ENCODE results near the gene C1QTNF2.
A peak's percentile ranks its signal among the peaks of the same experiment; 100 is the strongest.
"Not testable (repeated sequence)": the region's sequence is repeated elsewhere in the genome, so short reads cannot be mapped to it uniquely, and the experiment has no call there.

C1QTNF2 gene

DNA sequence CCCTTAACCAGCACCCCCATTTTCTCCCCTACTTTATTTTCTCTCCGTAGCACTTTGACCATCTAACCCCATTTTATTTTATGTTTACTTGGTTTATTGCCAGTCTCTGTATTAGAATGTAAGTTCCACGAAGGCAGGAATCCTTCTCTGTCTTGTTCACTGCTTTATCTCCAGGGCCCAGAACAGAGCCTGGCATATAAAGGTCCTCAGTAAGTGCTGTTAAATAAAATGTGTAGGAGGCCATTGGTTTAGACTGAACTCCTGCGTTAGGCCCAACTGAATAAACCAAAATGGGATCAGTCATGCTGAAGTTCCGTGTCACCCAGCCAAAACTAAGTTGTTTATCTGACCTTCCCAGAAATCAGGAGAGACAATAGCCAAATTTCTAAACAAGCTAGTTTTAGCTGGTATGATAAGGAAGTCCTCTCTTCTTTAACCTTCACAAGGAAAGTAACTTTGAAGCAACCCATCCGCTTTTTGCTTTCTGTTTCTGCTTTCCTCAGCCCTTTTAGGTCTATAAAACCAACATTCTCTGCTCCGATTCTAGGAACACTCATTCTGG lies 29.0 kb downstream of the C1QTNF2 start:
- no peak for DNase-seq (ENCODE audit: low spot score)

DNA sequence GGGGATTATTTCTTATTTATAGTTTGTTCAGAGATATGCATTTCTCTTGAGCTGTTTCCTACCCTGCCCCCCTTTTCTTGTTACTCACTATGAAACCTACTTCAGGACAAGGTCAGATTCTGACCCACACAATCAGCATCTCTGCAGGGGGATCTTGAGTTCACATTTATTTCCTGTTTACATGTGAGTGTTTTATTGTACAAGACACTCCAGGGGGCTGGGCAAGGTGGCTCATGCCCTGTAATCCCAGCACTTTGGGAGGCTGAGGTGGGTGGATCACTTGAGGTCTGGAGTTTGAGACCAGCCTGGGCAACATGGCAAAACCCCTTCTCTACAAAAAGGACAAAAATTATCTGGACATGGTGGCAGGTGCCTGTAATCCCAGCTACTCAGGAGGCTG lies 29.9 kb downstream of the C1QTNF2 start:
- not testable (repeated sequence) for DNase-seq (ENCODE audit: low spot score)

DNA sequence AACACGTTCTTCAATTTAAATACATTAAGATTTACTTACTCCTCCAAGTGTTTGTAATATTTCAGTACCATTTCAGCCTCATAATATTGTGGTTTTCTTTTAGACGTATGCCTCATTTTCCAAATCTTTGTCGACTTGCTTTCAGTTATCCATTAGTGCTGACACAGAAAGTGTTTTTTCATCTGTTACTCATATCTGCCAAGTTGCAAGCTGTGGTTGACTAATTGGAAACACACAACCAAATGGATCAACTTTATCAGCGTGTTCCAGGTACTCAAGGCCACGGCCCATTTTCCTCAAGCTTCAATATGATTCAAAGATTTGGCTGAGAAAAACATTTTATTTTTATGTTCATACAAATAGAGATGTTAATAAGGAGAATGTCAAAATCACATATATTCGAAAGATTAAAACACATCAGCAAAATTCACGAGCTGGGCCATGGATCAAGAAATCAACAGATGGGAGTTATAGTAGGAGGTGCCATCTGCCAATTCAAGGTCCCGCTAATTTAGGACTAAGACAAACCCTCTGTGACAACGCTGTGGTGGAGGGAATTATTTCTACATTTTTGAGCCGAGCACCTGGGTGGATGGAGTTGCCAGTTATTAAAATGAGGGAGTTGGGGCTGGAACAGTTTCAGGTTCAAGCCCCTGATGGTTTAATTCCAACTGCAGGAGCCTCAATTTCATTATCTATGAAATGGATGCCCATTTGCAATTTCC lies 30.9 kb downstream of the C1QTNF2 start:
- no peak for DNase-seq (ENCODE audit: low spot score)

DNA sequence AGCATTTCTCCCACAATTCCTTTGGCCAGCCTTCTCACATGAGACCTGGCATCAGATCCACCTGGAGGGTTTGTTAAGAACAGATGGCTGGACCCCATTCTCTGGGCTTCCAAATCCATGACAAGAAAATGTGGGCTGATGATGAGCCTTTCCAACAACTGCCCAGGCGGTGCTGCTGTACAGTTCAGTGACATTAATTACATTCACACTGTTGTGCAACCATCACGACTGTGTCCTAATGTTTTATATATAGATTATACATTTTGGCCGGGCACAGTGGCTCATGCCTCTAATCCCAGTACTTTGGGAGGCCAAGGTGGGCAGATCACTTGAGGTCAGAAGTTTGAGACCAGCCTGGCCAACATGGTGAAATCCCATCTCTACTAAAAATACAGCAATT lies 35.7 kb downstream of the C1QTNF2 start:
- DNase-seq (ENCODE audit: low spot score) = not testable (repeated sequence)

DNA sequence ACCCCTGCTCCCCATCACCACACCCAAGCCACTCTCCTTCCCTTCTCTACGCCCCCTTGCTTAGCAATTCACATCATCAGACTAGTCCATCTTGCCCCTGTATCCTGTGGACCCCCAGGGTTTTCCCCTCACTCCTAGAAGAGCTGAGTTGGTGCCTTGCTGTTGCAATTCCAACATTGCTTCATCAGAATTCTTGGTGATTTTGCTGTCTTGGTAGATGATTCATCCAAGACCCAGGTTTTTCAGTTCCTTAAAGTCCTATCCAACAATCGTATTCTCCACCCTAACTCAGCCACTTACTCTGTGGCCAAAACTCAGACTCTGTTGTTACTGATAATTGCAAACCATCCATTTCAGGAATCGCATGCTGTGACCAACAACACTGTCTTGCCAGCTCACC lies 36.7 kb downstream of the C1QTNF2 start:
- peak; percentile 26 for DNase-seq (ENCODE audit: low spot score)

DNA sequence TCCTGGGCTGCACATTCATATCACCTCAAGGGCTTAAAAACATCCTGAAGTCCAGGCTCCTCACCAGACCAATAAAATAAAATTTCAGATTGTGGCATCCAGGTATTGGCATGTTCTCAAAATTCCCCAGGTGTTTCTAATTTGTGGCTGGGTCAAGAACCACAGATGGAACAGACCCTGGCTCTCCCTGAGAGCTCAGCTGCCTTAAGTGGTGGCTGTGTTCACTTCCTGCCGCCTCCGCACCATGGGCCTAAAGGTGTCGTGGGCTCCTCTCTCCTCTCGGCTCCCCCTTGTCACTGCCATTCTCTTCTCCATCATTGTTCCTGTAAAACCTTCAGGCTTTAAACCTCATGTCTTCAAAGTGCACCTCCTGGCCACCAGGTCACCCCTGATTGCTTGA lies 40.2 kb downstream of the C1QTNF2 start:
- no peak for DNase-seq (ENCODE audit: low spot score)

DNA sequence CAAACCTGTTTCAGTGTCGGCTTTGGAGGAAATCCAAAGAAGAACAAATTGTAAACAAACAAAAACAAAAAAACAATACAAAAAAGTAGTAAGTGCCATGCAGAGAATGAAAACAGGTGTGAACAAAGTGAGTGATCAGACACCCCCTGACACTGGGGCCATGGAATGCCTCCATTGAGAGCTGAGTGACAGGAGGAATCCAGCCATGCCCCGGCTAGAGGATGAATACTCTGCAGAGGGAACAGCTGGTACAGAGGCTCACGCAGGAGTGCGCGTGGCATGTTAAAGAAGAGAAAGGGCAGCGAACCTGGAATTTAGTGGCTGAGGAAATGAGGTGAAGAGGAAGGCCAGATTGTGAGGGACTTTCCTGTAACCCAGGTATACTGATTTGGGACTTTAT lies 42.6 kb downstream of the C1QTNF2 start:
- DNase-seq (ENCODE audit: low spot score) = no peak

DNA sequence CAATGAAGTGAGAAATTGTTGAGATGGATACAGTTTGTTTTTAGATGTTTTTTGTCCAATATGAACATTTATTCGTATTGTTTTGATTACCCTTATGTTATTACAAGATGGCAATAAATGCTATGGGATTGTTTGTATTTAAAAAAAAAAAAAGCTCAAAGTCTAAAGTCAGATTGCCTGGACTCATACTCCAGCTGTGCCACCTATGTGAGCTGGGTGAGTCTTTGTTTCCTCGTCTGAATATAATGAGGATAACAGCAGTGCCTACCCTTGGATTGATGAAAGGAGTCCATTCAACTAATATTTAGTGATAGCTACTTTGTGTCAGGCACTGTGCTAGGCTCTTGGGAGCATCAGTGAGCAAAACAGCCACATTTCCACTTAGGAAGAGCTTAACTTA lies 43.4 kb downstream of the C1QTNF2 start:
- DNase-seq (ENCODE audit: low spot score) = no peak

DNA sequence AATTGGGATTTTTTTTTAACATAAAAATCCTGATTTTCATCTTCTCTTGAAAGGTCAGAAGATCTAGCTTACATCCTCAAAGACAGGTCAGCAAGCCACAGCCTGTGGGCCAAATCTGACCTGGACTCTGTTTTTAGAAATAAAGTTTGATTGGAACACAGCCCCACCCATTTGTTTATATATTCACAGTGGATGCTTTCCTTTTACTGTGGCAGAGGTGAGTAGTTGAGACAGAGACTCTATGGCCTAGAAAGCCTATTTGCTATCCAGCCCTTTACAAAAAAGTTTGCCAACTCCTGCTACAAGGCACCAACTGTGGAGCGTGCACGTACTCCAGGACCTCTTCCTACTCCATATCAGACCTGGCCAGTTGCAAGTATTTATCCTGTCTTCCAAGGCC lies 44.7 kb downstream of the C1QTNF2 start:
- no peak for DNase-seq (ENCODE audit: low spot score)

DNA sequence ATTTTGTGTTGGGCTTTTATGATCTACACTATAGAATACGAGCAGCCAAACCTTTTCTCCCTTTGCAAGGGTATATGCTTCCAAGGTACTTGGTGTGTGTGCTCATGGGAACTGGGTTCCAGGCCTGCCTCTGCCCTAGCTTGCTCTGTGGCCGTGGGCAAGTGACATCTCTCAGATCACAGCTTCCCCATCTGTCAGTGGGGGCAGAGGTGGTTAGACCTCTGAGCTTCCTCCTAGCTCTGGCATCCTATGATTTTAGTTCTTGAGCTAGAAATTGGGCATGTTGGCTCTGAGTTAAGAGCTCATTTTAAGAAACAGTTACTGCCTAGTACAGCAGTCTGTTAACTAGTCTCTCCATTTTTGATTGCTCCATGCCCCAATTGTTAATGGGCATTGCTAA lies 45.5 kb downstream of the C1QTNF2 start:
- DNase-seq (ENCODE audit: low spot score) = no peak

DNA sequence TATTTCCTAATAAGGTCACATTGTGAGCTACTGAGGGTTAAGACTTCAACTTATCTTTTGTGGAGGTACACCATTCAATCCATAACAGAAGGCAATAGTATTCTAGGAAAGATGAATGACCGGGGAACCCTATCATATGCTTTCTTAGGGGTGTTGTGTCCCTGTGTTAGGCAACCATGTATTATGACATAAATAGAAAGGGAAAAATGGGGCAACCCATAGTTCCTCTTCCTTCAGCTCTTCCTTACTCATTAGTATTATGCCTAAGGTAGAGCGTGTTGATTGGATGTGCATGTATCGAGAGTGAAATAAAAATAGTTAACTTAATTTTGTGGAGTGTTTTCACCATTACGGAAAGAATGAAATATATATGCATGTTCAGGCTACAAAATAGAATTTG lies 52.0 kb downstream of the C1QTNF2 start:
- DNase-seq (ENCODE audit: low spot score) = no peak

DNA sequence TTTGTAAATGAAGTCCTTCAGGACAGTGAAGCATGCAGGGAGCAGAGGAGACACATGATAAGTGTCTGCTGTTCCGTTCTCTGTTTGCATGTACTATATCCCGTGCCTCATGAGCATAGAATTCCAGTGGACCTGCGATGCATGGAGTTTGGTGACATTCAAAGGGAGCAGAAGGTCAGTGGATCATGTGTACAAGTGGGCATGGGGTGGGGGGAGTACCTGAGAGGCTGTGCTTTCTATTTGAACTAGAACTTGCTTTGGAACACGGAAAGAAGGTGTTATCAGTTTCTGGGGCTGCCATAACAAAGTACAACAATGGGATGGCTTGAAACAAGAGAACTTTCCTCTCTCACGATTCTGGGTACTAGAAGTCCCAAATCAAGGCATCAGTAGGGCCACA lies 53.0 kb downstream of the C1QTNF2 start:
- DNase-seq (ENCODE audit: low spot score) = no peak

DNA sequence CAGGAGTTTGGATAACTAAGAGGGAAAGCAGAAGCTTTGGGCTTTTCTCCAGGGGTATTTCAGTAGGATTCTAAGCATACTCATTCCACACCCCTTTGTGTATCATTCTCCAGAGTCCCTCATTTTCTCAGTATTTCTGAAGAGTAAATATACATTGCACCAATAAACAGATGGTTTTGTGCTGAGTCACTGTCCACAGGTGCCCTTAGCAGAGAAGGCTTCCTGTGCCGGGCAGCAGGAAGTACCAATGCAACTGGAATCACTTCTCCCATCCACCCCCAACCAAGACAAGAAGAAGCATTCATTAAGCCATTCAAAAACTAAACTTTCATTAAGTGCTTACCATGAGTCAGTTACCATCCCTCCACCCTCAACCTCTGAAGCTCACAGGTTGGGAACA lies 54.5 kb downstream of the C1QTNF2 start:
- peak; percentile 13 for DNase-seq (ENCODE audit: low spot score)

DNA sequence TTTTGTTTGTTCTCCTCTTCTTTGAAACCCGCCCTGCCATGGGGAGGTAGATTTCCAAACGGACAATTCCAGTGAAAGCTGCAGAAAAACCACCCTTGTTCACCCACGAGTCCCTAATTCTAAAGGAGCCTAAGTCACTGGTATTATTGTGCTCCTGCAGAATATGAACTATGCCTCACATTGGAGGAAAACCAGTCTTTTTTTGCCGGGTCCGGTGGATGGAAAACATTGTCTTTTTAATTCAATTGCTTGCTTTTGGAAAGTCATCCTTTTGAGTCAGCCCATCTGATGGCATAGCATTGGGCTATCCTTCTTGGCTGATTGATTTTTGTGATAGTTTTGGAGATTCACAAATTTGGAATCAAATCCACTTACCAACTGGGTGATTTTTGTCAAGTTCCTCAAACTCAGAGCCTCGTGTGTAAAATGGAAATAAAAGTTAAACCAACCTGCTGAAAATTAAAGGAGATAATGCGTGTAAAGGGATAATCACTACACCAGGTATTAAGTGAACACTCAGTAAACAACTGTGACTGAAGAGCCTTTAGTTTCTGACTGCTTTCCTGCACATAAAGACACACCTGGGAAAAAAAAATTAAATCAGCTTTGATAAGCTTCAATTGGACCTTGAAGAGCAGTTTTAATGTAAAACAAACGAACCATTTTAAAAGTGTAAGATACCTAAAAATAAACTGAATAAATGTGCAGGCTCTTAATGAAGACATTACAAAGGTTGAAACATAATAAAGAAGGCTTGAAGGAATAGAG lies 57.3 kb downstream of the C1QTNF2 start:
- peak; percentile 21 for DNase-seq (ENCODE audit: low spot score)

DNA sequence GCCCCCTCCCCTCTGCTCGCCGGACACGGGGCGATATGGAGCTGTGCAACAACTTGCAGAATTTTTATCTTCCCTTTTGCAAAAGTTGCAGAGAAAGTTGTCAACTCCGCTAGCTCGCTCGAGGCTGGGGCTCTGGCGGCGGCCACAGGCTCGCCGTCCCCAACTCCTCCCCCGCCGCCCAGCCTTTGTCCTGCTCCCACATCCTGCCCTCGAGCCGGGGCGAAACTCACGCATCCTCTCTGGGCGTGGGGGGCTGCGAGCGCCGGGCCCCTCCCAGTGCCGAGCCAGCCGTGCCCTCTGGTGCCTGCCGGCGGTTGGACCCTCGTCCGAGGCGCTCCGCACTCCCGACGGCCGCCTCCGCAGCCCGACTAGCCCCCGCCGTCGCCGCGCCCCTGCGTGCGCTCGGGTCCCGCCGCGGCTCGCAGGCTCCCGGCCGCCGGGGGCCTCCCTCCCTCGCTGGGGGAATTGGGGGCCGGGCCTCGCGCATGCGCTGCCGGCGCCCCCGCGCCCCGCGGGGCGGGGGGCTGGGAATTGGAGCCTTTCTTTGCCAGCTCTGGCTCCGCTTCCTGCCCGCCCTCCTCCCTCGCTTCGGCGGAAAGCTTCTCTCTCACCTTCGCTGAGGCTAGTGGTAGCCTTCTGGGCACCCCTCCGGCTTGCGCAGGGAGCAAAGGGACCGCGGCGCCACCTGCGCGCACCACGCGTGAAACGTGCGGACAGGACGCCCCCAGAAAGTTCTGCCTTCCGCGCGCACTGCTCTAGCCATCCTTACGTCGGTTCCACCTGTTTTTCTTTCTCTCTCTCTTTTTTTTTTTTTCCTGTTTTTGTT lies 58.1 kb downstream of the C1QTNF2 start, which contains the start of gene CCNJL:
CCNJL (minus strand) TSS at position 431 of the 826 bp plus-strand sequence. CDS start 641 bp downstream, outside the sequence.
- peak; percentile 82 for DNase-seq (ENCODE audit: low spot score)

DNA sequence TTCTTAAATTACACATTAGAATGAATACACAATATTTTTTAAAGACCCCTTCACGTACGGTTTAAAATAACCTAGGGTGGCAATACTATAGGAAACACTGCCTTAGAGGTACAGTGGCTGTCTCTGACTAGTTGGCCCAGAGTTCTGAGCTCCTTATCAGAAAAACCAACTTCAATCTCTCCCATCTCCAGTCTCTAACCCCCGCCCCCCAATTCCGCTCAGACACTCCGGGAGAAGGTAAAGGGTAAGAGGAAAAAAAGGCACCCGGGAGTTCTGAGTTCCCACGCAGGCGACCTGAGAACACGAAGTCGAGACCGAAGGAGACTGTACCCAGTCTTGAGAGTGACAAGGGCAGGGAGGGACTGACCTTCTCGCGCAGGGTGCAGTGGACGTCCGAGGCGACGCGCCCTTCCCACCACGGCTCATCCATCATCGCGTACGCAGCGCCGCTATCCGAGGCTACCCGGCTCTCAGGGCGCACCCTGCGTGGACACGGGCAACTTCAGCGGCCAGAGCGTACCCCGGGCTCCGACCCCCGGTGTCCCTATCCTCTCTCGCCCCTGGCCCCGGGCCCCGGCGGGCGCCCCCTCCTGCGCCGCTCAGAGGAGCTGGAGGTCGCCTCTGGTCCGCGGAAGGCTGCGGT lies 58.8 kb downstream of the C1QTNF2 start:
- DNase-seq (ENCODE audit: low spot score) = peak; percentile 18

DNA sequence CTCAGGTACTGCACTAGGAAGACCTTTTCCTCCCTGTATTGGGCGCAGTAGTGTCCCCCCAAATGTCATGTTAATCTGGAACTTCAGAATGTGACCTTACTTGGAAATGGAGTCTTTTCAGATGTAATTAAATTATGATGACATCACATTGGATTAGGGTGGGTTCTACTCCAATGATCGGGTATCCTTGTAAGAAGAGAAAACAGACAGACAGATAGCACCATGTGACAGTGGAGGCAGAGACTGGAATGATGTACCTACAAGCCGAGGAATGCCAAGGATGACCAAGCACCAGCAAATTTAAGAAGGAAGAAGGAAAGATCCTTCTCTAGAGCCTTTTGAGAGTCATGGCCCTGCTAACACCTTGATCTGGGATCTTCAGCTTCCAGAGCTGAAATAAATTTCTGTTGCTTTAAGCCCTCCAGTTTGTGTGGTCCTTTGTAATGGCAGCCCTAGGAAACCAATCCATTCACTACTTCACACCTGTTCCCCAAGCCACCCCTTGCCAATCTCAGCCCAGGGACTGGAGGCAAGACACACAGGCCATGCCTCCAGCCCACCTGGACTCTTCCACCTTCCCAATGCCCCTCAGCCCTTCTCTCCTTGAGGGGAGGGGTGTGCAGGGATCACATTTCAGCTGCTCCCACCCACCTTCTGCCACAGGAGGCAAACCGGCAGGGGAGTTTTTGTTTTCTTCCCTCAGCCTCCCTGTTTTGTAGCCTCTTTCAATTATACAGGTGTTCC lies 59.7 kb downstream of the C1QTNF2 start:
- DNase-seq (ENCODE audit: low spot score) = no peak

DNA sequence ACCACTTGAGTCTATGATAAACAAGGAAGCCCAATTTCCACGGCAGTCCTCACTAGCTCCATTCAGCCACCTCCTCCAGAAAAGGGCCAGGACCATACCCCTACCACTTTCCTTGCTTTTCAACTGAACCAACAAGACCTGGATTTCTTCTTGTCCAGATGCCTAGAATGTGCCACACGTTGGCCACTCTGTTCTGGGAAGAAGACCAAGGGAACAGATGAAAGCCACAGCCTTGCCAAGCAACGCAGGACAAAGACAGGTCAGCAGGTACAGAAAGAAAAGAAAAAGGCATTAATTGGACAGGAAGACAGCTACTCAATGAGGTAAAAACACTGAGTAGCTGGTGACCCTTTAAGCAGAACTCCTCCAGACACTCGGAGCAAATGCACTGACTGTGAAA lies 60.3 kb downstream of the C1QTNF2 start:
- no peak for DNase-seq (ENCODE audit: low spot score)

DNA sequence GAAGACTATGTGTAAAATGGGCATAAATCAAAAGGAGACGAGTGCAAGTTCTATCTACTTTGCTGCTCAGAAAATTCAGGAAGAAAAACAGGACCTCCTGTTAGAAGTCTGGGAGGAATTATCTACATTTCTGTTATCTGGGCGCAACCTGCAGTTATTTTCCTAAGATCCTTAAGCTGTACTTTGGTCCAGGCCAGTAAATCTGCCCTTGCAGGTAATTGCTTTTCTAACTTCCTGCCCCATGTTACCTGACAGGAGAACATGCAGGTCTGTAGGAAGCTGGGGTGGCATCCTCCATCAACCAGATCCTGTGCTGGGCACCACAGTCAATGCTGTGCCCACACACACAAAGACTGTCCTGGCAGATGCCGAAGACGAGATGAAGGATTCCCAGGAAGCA lies 63.7 kb downstream of the C1QTNF2 start:
- DNase-seq (ENCODE audit: low spot score) = no peak

DNA sequence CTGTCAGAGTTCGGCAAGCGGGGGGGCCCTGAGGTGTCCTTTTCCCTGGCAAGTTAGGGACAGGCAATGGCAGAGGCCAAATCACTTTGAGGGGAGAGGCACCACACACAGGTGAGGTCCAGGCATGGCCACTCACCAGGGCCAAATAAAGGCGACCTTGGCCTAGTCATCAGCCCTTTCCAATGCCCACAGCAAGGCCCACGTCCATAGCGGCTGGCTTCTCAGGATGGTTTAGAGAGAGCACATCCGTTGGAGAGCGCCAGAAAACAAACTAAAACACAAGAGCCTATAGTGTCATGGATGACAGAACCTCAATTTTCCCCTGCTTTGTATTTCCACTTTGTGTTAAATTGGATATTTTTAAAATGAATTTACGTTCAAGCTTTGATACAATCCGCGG lies 65.1 kb downstream of the C1QTNF2 start:
- DNase-seq (ENCODE audit: low spot score) = no peak

DNA sequence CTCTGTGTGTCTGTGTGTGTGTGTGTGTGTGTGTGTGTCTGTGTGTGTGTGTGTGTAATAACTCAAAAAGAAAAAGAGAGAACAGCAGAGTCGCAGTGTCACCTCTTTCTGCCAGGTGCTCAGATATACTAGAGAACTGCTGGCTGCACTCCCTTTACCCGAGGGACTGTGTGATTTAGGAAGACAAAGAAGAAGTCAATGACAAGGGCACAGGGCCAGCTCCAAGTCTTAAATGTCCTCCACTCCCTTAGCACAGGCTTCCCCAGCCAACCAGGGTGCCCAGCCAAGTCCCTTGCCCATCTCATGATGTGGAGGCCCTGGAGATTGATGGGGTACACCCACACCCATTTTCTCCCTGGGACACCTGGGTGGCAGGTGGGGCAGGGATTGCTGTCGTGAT lies 66.7 kb downstream of the C1QTNF2 start:
- DNase-seq (ENCODE audit: low spot score) = no peak

Measured in AG08396 (cell line).